Mesenchymal stem cell (in vitro differentiated cells and primary cell): ENCODE results near the gene FBXO34.
A peak's percentile ranks its signal among the peaks of the same experiment; 100 is the strongest.

Experiments used
- DNase-seq: peaks from one replicate; pipeline ENCODE4 v3.0.0-alpha.2; 2013
- H2AFZ ChIP-seq: one replicate; pipeline ENCODE4 v1.6.1; 2013; ENCODE audit warnings: low read depth, mild to moderate bottlenecking, control low read depth, inconsistent platforms, low read length, moderate library complexity
- H2AK5ac ChIP-seq: 2 replicates; pipeline ENCODE4 v1.6.1; 2013; ENCODE audit warnings: low read length, moderate library complexity, mild to moderate bottlenecking, inconsistent platforms; ENCODE audit not compliant: severe bottlenecking
- H2BK120ac ChIP-seq: one replicate; pipeline ENCODE4 v1.6.1; 2013; ENCODE audit warnings: low read depth, mild to moderate bottlenecking, inconsistent platforms, low read length, moderate library complexity
- H2BK12ac ChIP-seq, 2 experiments: one replicate each; pipeline ENCODE4 v1.6.1; 2013; ENCODE audit warnings: inconsistent platforms in 2 of 2, low read length in 2 of 2, mild to moderate bottlenecking in 2 of 2, moderate library complexity in 2 of 2, control low read depth in 1 of 2
- H2BK15ac ChIP-seq: one replicate; pipeline ENCODE4 v1.6.1; 2013; ENCODE audit warnings: mild to moderate bottlenecking, low read depth, inconsistent platforms; ENCODE audit not compliant: poor library complexity, severe bottlenecking
- H2BK5ac ChIP-seq: 2 replicates; pipeline ENCODE4 v1.6.1; 2013; ENCODE audit warnings: low read depth, mild to moderate bottlenecking, low read length, control low read depth, inconsistent platforms; ENCODE audit not compliant: poor library complexity, severe bottlenecking
- H3K14ac ChIP-seq, 2 experiments: one replicate each; pipeline ENCODE4 v1.6.1; 2013; ENCODE audit warnings: inconsistent platforms in 2 of 2, low read length in 2 of 2, control low read depth in 1 of 2, mild to moderate bottlenecking in 1 of 2, moderate library complexity in 1 of 2
- H3K18ac ChIP-seq, 2 experiments: one replicate each; pipeline ENCODE4 v1.6.1; 2013; ENCODE audit warnings: inconsistent platforms in 2 of 2, low read length in 2 of 2, control low read depth in 1 of 2, low read depth in 1 of 2, mild to moderate bottlenecking in 1 of 2
- H3K23ac ChIP-seq, 2 experiments: one replicate each; pipeline ENCODE4 v1.6.1; 2013; ENCODE audit warnings: inconsistent platforms in 2 of 2, low read length in 2 of 2, mild to moderate bottlenecking in 2 of 2, moderate library complexity in 2 of 2, control low read depth in 1 of 2
- H3K27ac ChIP-seq: 2 replicates; pipeline ENCODE4 v1.5.1; 2013; ENCODE audit warnings: mild to moderate bottlenecking, moderate library complexity, low read length, control low read depth, inconsistent platforms; ENCODE audit not compliant: poor library complexity, severe bottlenecking
- H3K27me3 ChIP-seq, 2 experiments: 2 replicates each; pipeline versions ENCODE4 v1.6.1 to v1.7.0; 2013; ENCODE audit warnings: low read length in 2 of 2, mild to moderate bottlenecking in 2 of 2, moderate library complexity in 2 of 2, control low read depth in 1 of 2, inconsistent platforms in 1 of 2; ENCODE audit not compliant: control insufficient read depth in 1 of 2, insufficient read depth in 1 of 2
- H3K36me3 ChIP-seq, 2 experiments: 2 replicates each; pipeline versions ENCODE4 v1.6.1 to v1.7.0; 2013; ENCODE audit warnings: low read length in 2 of 2, control low read depth in 1 of 2, inconsistent platforms in 1 of 2, low read depth in 1 of 2, mild to moderate bottlenecking in 1 of 2; ENCODE audit not compliant: insufficient read depth in 2 of 2, control insufficient read depth in 1 of 2
- H3K4ac ChIP-seq, 2 experiments: one replicate each; pipeline ENCODE4 v1.6.1; 2013; ENCODE audit warnings: inconsistent platforms in 2 of 2, low read length in 2 of 2, mild to moderate bottlenecking in 2 of 2, moderate library complexity in 2 of 2, control low read depth in 1 of 2, low read depth in 1 of 2
- H3K4me1 ChIP-seq: 2 replicates; pipeline ENCODE4 v1.6.1; 2013; ENCODE audit warnings: low read depth, low read length, control low read depth; ENCODE audit not compliant: control insufficient read depth, insufficient read depth
- H3K4me2 ChIP-seq: 2 replicates; pipeline ENCODE4 v1.6.1; 2013; ENCODE audit warnings: low read length, mild to moderate bottlenecking, inconsistent platforms; ENCODE audit not compliant: poor library complexity, severe bottlenecking
- H3K4me3 ChIP-seq, 2 experiments: 2 replicates each; pipeline versions ENCODE4 v1.5.1 to v1.7.0; 2013; ENCODE audit warnings: low read length in 2 of 2, mild to moderate bottlenecking in 2 of 2, control low read depth in 1 of 2, low read depth in 1 of 2; ENCODE audit not compliant: insufficient read depth in 1 of 2
- H3K79me1 ChIP-seq: replicated peaks from 2 replicates; pipeline ENCODE4 v1.6.1; 2013; ENCODE audit warnings: mild to moderate bottlenecking, control low read depth, low read length, inconsistent platforms; ENCODE audit not compliant: poor library complexity, severe bottlenecking
- H3K9ac ChIP-seq: 2 replicates; pipeline ENCODE4 v1.7.0; 2013; ENCODE audit warnings: mild to moderate bottlenecking, low read length, moderate library complexity
- H3K9me3 ChIP-seq: 2 replicates; pipeline ENCODE4 v1.7.0; 2013; ENCODE audit warnings: mild to moderate bottlenecking, low read length; ENCODE audit not compliant: control insufficient read depth
- H4K8ac ChIP-seq: one replicate; pipeline ENCODE4 v1.6.1; 2013; ENCODE audit warnings: inconsistent platforms, mild to moderate bottlenecking, low read length, moderate library complexity
- H4K91ac ChIP-seq: one replicate; pipeline ENCODE4 v1.6.1; 2013; ENCODE audit warnings: mild to moderate bottlenecking, low read length, inconsistent platforms
- WGBS: methylation state at CpG from one replicate; pipeline ENCODE4 v1.1.7; 2013; ENCODE audit warnings: mixed read lengths; 5-methylcytosine and 5-hydroxymethylcytosine counted together

The FBXO34 gene

GRCh38 chr14:55323910-55324309, 52.7 kb downstream of the FBXO34 start:
- no peak overlapping the region for H2BK5ac ChIP-seq
- H2BK120ac ChIP-seq: no peak overlapping the region

GRCh38 chr14:55324812-55325211, 53.6 kb downstream of the FBXO34 start:
- H3K9me3 ChIP-seq: no peaks in the 10 kb centered on the region
- H3K9ac ChIP-seq: no peak overlapping the region
- H3K79me1 ChIP-seq: peaks cover 26% of the 10 kb centered on the region
- H3K4me1 ChIP-seq: peaks cover 4% of the 10 kb centered on the region
- no peaks in the 10 kb centered on the region for H3K27me3 ChIP-seq
- no peak for DNase-seq
- H4K8ac ChIP-seq: no peak overlapping the region
- H3K4me2 ChIP-seq: no peak overlapping the region
- H3K4ac ChIP-seq: no peak overlapping the region
- H3K14ac ChIP-seq: no peak overlapping the region
- no peak overlapping the region for H2BK15ac ChIP-seq
- H3K36me3 ChIP-seq: no peaks in the 10 kb centered on the region
- no peak overlapping the region for H2BK5ac ChIP-seq
- H2BK120ac ChIP-seq: no peak overlapping the region
- no peak overlapping the region for H2AK5ac ChIP-seq
- no peak overlapping the region for H3K18ac ChIP-seq
- H3K27ac ChIP-seq: no peak overlapping the region
- H2BK12ac ChIP-seq: no peak overlapping the region
- no peak overlapping the region for H4K91ac ChIP-seq
- H3K4me3 ChIP-seq: no peak overlapping the region
- no peak overlapping the region for H2AFZ ChIP-seq
- WGBS: 90% methylated on average over 2 of the region's 2 CpGs
- H3K23ac ChIP-seq: no peak overlapping the region

More at GRCh38 chr14:55323910-55324309, 52.7 kb downstream of the FBXO34 start:
- Histone ChIP-seq H2AFZ (no peak overlapping the region), H2BK15ac (no peak overlapping the region), H3K4me3 (no peak overlapping the region), H3K27me3 (no peaks in the 10 kb centered on the region), H3K9ac (no peak overlapping the region), H3K9me3 (no peaks in the 10 kb centered on the region), H3K4me1 (peaks cover 4% of the 10 kb centered on the region), H3K27ac (no peak overlapping the region), H3K4me2 (no peak overlapping the region), H3K14ac (no peak overlapping the region), H3K36me3 (no peaks in the 10 kb centered on the region), H4K91ac (no peak overlapping the region), H2AK5ac (no peak overlapping the region), H3K4ac (no peak overlapping the region), H2BK12ac (no peak overlapping the region), H3K79me1 (peaks cover 26% of the 10 kb centered on the region), H3K18ac (no peak overlapping the region), H4K8ac (no peak overlapping the region), H3K23ac (no peak overlapping the region)
- no peak for DNase-seq

- peaks cover 3% of the 10 kb centered on the region for H3K4me1 ChIP-seq
- no peak overlapping the region for H2AFZ ChIP-seq
- no peak overlapping the region for H3K4me2 ChIP-seq
- no peak overlapping the region for H3K4me3 ChIP-seq
- no peaks in the 10 kb centered on the region for H3K9me3 ChIP-seq
- H2BK5ac ChIP-seq: no peak overlapping the region
- H2BK12ac ChIP-seq: no peak overlapping the region
- DNase-seq: no peak
- H3K36me3 ChIP-seq: no peaks in the 10 kb centered on the region
- 64% methylated on average over 1 of the region's 1 CpG for WGBS
- H3K9ac ChIP-seq: no peak overlapping the region
- no peak overlapping the region for H4K8ac ChIP-seq
- peaks cover 26% of the 10 kb centered on the region for H3K79me1 ChIP-seq
- no peak overlapping the region for H2AK5ac ChIP-seq
- no peak overlapping the region for H4K91ac ChIP-seq
- H3K27ac ChIP-seq: no peak overlapping the region
- no peak overlapping the region for H2BK15ac ChIP-seq
- no peak overlapping the region for H3K23ac ChIP-seq
- H3K18ac ChIP-seq: no peak overlapping the region
- H3K4ac ChIP-seq: no peak overlapping the region
- H3K27me3 ChIP-seq: no peaks in the 10 kb centered on the region
- H2BK120ac ChIP-seq: no peak overlapping the region
- H3K14ac ChIP-seq: no peak overlapping the region
Measured at GRCh38 chr14:55327179-55327578, 56.0 kb downstream of the FBXO34 start.

GRCh38 chr14:55328317-55328716, 57.1 kb downstream of the FBXO34 start:
- H3K14ac ChIP-seq: no peak overlapping the region
- no peak overlapping the region for H2AFZ ChIP-seq
- H3K4ac ChIP-seq: no peak overlapping the region
- H2BK120ac ChIP-seq: no peak overlapping the region
- no peaks in the 10 kb centered on the region for H3K36me3 ChIP-seq
- no peak overlapping the region for H2BK12ac ChIP-seq
- no peak overlapping the region for H3K18ac ChIP-seq
- H3K4me1 ChIP-seq: peaks cover 6% of the 10 kb centered on the region
- no peaks in the 10 kb centered on the region for H3K9me3 ChIP-seq
- no peak overlapping the region for H2BK5ac ChIP-seq
- no peaks in the 10 kb centered on the region for H3K27me3 ChIP-seq
- no peak overlapping the region for H3K23ac ChIP-seq
- H3K9ac ChIP-seq: no peak overlapping the region
- no peak overlapping the region for H2BK15ac ChIP-seq
- H3K4me3 ChIP-seq: no peak overlapping the region
- peaks cover 25% of the 10 kb centered on the region for H3K79me1 ChIP-seq
- DNase-seq: peak; percentile 60
- 79% methylated on average over 3 of the region's 3 CpGs for WGBS
- no peak overlapping the region for H3K27ac ChIP-seq
- no peak overlapping the region for H4K8ac ChIP-seq
- no peak overlapping the region for H3K4me2 ChIP-seq
- no peak overlapping the region for H2AK5ac ChIP-seq
- H4K91ac ChIP-seq: no peak overlapping the region
